ENCODE results near the gene JARID2. TPM values are rescaled to one million over a fixed set of nuclear protein-coding genes. Genes with fewer than 3 reads are reported as not detected.

JARID2 gene
- total and polyA plus RNA-seq, 4 donors = 3.8 to 14.8 (median 12.0) TPM

DNA sequence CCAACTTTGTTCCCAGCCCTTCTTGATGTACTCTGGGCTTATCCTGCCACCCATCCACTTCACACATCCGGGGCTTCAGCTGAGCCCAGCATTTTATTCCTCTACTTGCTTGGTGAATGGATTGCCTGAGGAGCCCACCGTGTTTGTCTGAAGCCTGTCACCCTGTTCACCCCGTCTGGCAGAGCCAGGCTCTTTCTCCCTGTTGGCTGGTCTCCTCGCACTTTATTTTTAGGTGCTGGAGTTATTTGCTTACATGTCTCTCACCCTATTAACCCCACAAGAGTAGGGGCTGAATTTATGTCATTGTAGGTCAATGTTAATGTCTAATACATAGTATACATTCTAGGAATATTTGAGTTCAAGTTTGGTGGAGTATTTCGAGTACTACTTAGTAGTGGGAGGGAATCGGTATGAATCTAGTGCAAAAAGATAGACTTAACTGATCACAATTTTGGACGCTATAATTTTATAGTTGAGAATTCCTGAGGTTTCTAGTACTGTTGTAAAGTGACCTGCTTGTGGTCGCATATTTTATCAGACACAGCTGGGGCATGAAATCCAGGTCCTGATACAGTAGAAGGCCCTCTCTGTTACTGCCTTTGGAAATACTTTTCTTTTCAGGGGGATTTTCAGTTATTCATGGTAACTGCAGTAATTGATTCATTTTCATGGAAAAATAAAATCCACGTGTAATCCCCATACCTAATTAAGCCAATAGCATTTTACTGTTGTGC, 10.8 kb downstream of the JARID2 start:
- H3K4me3 ChIP-seq = no peak overlapping the region
- ATAC-seq (ENCODE audit: insufficient read depth, low FRiP score) = no peak
- WGBS, 2 donors = 60 to 71% methylated on average over 9 of the region's 9 CpGs

DNA sequence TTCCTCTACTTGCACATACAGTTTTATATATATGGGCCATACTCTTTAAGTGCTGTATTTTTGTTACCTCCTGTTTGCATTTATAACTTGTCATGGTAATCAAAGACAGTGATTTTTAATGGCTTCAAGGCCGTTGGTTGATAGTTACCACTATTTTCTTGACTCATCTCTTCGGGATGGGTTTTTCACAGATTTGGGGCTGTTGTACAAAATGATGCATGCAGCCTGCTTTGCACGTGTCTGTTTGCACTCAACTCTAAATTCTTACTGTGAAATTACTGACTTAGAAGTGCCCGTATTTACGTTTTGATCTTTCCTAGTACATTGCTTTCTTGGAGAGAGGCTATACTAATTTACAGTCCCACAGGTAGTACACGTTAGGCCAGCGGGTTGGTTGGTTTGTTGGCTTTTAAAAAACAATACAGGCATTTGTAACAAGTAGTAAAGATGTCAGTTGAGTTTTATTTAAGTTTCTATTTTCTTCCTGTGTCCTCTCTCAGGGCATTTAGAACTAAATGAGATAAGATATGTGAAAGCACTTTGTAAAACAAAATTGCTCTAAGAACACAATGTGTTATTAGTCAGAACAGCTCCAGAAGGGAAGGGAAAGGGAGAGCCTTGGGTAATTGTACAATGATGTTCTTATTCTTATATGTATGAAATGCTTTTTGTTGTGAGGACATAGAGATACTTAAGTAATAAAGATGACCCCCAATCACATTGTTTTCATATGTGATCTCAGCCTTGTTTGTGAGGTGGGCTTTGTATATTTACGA, 11.7 kb downstream of the JARID2 start:
- no peaks in the 10 kb centered on the region for H3K9me3 ChIP-seq (ENCODE audit: control insufficient read depth in 4 of 4, insufficient read depth in 3 of 4, low read length in 3 of 4)
- no peaks in the 10 kb centered on the region for H3K36me3 ChIP-seq (ENCODE audit: control insufficient read depth in 4 of 4, insufficient read depth in 4 of 4, low read length in 4 of 4)
- WGBS, 2 donors = 81 to 85% methylated on average over 8 of the region's 8 CpGs
- H3K9ac ChIP-seq (ENCODE audit: insufficient read depth in 1 of 2, low read length in 2 of 2) = no peak overlapping the region
- ATAC-seq (ENCODE audit: insufficient read depth, low FRiP score) (no peak), DNase-seq (no peak)
- H3K27me3 ChIP-seq (ENCODE audit: control insufficient read depth in 3 of 3, insufficient read depth in 3 of 3, low read length in 2 of 3) = no peaks in the 10 kb centered on the region
- no peak overlapping the region for H3K27ac ChIP-seq (ENCODE audit: low read depth in 1 of 2, low read length in 1 of 2)
- H3K4me1 ChIP-seq (ENCODE audit: control insufficient read depth in 5 of 5, insufficient read depth in 5 of 5, low read length in 5 of 5) = peaks cover 5 to 52% (median 31%) of the 10 kb centered on the region in 5 donors
- no peak overlapping the region for H3K4me3 ChIP-seq
- TF ChIP-seq, protein P1, sequence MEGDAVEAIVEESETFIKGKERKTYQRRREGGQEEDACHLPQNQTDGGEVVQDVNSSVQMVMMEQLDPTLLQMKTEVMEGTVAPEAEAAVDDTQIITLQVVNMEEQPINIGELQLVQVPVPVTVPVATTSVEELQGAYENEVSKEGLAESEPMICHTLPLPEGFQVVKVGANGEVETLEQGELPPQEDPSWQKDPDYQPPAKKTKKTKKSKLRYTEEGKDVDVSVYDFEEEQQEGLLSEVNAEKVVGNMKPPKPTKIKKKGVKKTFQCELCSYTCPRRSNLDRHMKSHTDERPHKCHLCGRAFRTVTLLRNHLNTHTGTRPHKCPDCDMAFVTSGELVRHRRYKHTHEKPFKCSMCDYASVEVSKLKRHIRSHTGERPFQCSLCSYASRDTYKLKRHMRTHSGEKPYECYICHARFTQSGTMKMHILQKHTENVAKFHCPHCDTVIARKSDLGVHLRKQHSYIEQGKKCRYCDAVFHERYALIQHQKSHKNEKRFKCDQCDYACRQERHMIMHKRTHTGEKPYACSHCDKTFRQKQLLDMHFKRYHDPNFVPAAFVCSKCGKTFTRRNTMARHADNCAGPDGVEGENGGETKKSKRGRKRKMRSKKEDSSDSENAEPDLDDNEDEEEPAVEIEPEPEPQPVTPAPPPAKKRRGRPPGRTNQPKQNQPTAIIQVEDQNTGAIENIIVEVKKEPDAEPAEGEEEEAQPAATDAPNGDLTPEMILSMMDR (IDR thresholded peaks at IDR 0.05; ENCODE audit: control extremely low read depth, extremely low read depth) = no peak

More for the DNA sequence above, 10.8 kb downstream of the JARID2 start:
- Histone ChIP-seq H3K4me1 (ENCODE audit: control insufficient read depth in 5 of 5, insufficient read depth in 5 of 5, low read length in 5 of 5) (peaks cover 4 to 50% (median 31%) of the 10 kb centered on the region in 5 donors), H3K9me3 (ENCODE audit: control insufficient read depth in 4 of 4, insufficient read depth in 3 of 4, low read length in 3 of 4) (no peaks in the 10 kb centered on the region), H3K36me3 (ENCODE audit: control insufficient read depth in 4 of 4, insufficient read depth in 4 of 4, low read length in 4 of 4) (no peaks in the 10 kb centered on the region), H3K9ac (ENCODE audit: insufficient read depth in 1 of 2, low read length in 2 of 2) (no peak overlapping the region), H3K27ac (ENCODE audit: low read depth in 1 of 2, low read length in 1 of 2) (peak overlapping the region in 1 of 2 donors; percentile 49), H3K27me3 (ENCODE audit: control insufficient read depth in 3 of 3, insufficient read depth in 3 of 3, low read length in 2 of 3) (no peaks in the 10 kb centered on the region)
- no peak for DNase-seq
- TF ChIP-seq, protein P1 (IDR thresholded peaks at IDR 0.05; ENCODE audit: control extremely low read depth, extremely low read depth) = no peak

DNA sequence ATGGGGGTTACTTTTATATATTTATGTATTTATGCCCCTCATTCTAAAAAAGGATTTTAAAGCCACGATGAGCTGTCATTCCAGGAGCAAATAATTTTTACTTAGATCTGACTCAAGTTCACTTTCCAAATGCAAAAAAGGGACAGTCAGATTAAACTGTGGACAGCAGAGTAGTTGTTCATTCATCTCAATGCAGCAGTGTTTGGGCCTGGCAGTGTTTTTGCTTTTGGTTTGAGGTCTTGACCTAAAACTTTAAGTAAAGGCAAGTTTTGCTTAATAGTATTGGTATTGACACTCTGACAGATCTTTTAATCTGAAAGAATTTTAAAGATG, 13.9 kb downstream of the JARID2 start:
- TF ChIP-seq, protein P1 (IDR thresholded peaks at IDR 0.05; ENCODE audit: control extremely low read depth, extremely low read depth) = no peak
- Histone ChIP-seq H3K4me3 (no peak overlapping the region), H3K36me3 (ENCODE audit: control insufficient read depth in 4 of 4, insufficient read depth in 4 of 4, low read length in 4 of 4) (no peaks in the 10 kb centered on the region), H3K27me3 (ENCODE audit: control insufficient read depth in 3 of 3, insufficient read depth in 3 of 3, low read length in 2 of 3) (no peaks in the 10 kb centered on the region), H3K27ac (ENCODE audit: low read depth in 1 of 2, low read length in 1 of 2) (no peak overlapping the region), H3K9ac (ENCODE audit: insufficient read depth in 1 of 2, low read length in 2 of 2) (no peak overlapping the region), H3K4me1 (ENCODE audit: control insufficient read depth in 5 of 5, insufficient read depth in 5 of 5, low read length in 5 of 5) (peaks cover 6 to 65% (median 36%) of the 10 kb centered on the region in 5 donors), H3K9me3 (ENCODE audit: control insufficient read depth in 4 of 4, insufficient read depth in 3 of 4, low read length in 3 of 4) (no peaks in the 10 kb centered on the region)
- no peak for DNase-seq
- ATAC-seq (ENCODE audit: insufficient read depth, low FRiP score) = no peak
- 35 to 59% methylated on average over 1 of the region's 1 CpG for WGBS, 2 donors
